Measurements from ENCODE around the gene SYTL4.
"Not testable (repeated sequence)": the region's sequence is repeated elsewhere in the genome, so short reads cannot be mapped to it uniquely, and the experiment has no call there.

SYTL4 gene

GRCh38 chrX:100731441-100732281, at the start of gene SYTL4:
TSS of gene SYTL4 (minus strand) at chrX:100732121. CDS start at chrX:100702037, 30,084 bp downstream.
- peak; percentile 20 for DNase-seq

GRCh38 chrX:100769439-100769838, 37.5 kb upstream of the SYTL4 start:
- DNase-seq = not testable (repeated sequence)

DNA sequence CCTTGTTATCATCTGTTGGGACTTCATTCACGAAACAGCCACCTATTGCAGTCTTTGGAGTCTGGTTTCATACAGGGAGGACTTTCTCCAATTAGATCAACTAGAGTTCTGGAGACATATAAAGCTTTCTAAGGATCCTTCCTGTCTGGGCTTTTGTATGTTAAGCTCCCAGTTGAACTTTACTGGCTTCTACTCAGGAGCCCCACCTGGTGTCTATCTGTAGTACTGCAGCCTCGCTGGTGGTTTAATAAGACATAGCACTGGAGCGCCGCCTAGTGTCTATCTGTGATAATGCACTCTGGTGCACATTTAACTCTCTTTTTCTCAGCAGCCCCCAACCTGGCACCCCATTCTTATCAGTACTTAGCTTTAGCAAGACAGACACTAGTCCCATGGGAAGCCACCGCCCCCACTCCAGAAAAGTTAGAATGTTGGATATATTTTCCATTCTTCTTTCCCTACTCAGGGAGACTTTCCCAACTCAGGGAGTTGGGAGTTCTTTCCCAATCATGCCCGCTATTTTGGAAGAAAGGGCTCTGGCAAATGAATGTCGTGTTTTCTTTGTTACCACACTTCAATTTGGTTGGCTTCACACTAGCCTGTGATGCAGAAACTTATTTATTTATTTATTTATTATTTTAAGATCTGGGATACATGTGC, 36.9 kb upstream of the SYTL4 start:
- DNase-seq = peak; percentile 69

GRCh38 chrX:100750883-100751282, 19.0 kb upstream of the SYTL4 start:
- peak; percentile 35 for DNase-seq

- no peak for DNase-seq
These were observed 16.2 kb upstream of the SYTL4 start for GRCh38 chrX:100748108-100748507.

DNA sequence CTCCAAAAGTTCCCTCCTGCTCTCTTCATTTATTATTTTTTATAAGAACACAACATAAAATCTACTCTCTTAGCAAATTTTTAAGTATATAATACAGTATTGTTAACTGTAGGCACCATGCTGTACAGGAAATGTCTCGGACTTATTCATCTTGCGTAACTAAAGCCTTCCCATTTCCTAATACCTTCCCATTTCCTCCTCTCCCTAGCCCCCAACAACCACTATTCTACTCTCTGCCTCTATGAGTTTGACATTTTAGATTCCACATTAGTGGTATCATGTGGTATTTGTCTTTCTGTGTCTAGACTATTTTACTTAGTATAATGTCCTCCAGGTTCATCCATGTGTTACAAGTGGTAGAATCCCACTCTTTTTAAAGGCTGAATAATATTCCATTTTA, 15.8 kb upstream of the SYTL4 start:
- DNase-seq = no peak

DNA sequence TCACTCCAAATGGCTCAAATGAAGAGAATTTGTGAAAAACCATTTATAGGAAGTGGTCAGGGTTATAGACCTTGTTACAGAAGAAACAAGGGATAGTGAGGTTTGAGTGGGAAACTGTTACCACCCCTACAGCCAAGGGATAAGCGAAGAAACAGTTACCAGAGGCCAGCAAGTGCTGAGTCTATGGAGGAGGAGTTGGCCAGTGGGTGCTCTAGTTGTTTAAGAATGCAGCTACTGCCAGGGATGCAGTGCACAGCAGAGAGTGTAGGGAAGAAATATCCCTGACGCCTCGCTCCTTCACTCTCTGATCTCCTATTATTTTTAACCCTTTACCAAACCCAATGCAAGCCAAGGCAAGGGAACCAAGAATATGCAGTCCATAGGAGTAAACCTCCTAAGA, 15.2 kb upstream of the SYTL4 start:
- DNase-seq = no peak

DNA sequence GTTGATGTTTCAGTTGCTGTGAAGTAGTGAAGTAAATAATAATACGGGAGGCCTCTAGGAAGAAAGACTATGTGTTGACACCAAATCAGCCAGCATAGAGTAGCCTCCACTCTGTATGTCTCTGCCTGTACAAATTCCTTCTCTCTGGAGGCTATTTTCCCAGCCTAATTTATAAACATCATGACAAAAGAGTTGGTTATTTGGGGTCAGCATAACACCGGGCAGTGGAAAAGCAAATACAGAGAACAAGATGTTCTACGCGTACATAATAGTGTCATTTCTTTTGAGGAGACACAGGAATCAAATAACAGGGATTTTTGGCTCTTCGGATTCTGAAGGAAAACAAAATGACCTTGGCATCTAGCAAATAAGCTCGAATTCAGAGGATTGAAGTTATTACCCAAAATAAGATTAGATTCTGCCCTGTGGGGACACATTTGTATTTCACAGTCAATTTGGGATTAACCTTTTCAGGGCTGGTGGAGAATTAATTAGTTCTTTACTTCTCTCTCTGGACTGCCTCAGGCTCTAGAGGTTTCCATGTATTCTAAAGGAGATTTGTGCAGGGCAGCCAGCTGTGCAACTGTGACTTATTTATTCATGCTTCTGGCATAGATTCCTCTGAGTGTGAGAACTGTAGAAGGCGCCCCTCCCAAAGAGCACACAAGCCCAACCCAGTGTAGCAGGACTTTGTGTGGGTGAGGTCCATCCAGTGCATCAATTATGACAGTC, 14.1 kb upstream of the SYTL4 start:
- DNase-seq = no peak

DNA sequence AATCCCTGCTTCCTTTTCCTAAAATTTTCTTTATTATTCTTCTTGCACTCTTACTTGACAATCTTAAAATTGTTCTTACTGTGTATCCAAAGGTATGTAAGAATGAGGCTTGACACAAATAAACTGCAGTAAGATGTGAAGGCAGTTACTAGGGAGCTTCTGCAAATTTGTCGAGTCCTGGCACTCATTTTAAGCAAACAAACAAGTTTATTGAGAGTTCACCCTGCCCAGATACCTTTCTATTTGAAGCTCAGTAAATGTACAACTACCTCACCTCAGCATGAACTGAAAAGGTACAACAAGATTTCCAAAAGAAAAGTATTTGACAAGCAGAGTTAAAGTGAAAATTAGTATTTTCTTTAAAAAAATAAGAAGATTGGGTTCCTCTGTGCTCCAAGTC, 13.3 kb upstream of the SYTL4 start:
- no peak for DNase-seq

DNA sequence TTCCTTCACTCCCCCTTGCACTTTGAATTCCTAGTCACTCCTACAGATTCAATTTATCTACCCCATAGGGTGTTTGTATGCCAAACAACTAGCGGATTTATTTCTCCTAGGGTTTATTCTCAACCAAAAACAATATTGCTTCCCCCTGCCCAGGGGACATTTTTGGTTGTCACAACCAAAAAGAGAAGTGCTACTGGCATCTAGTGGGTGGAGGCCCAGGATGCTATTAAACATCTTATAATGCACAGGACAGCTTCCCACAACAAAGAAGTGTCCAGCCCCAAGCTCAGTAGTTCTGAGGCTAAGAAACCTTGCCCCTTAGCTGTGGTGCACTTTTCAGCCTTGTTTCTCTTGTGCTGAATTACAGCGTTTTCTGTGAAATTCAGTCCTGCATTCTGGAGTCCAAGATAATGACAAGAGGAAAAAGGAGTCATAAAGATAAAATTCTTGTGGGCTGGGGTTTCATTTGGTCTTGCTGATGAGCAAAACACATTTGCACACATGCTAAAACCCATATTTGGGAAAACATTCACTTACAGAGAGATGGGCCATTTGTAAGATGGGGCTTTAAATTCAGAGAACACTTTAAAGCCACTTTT, 11.2 kb upstream of the SYTL4 start:
- no peak for DNase-seq

GRCh38 chrX:100724006-100724405, 7.9 kb downstream of the SYTL4 start:
- DNase-seq = not testable (repeated sequence)

- DNase-seq = no peak
These were observed 10.6 kb downstream of the SYTL4 start for GRCh38 chrX:100721328-100721727.

DNA sequence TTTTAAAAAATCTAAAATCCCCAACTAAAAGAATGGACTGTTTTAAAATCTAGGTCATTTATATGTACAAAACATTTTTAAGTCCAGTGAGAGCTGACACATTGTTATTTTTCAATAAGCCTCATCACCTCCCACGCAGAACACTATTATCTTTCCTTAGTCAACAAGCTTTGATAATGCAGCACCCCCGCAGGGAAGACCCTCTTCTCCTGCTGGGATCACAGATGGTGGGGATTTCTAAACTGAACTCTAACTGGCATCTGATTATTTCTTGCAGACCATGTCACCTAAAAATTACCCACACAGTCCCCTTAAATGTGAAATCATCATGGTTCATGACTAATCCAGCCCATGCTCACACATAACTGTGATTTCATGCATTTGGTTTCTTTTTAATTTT, 11.6 kb downstream of the SYTL4 start:
- DNase-seq = peak; percentile 63

- DNase-seq = no peak
These were observed 12.8 kb downstream of the SYTL4 start for GRCh38 chrX:100719139-100719538.

GRCh38 chrX:100717363-100717762, 14.6 kb downstream of the SYTL4 start:
- DNase-seq = peak; percentile 76

DNA sequence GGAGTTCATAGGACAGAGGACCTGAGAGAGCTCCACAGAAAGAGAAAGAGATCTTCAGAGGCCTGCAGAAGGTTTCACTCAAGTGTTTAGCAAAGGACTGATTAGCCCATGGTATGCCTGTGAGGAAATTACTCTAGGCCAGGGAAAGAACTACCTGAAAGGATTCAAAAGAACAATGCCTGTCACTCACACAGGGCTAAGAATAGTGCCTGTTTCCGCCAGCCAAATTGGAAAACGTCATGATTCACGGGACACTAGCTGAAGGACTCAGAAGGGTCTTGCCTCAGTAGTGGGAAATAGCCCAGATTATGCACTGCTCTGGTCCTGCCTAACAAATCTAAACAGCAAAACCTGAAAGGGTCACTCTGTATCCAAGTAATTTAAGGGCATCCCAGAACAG, 21.1 kb downstream of the SYTL4 start:
- DNase-seq = no peak

DNA sequence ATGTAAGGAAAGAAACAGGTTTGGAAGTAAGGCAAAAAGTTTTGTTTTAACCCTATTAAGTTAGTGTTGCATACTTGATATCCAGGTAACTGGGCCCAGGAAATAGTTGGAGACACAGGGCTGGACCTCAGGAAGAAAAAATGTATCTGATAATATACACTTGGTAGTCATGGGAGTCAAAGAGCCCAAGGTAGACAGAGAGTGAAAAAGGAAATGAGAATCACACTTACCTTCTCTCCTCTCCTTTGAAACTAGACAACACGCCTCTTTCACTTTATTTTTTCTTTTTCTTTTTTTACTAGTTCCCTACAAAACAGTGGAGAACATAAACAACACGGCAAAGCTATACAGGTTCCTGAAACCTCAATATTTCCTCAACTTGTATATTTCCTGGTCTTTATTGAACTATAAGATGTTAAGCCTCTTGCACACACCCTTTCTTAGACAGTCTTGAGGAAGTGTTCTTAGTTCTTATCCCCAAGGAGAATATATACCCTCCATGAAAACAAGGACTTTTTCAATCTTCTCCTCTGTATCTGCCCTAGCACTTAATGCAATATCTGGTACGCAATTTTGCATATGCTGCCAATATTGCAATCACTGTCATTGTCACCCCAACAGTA, 27.2 kb downstream of the SYTL4 start:
- no peak for DNase-seq

DNA sequence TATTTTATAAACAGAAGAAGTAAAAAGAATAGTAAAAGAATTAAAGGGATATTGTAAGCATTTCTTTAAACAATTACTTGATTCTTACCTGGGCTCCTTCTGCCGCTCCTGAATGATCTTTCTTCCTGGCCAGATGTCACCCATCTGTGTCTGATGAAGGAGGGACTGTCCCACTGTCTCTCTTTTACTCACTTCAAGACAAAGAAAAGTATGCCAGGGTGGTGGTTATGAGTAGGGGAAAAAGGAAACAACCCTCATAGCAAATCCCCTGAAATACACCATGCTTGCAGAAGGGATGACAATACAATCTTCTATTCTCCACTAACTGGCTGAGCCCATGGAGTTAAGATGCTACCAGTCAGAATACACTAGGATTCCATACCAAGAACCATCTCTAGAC, 31.1 kb downstream of the SYTL4 start:
- no peak for DNase-seq

DNA sequence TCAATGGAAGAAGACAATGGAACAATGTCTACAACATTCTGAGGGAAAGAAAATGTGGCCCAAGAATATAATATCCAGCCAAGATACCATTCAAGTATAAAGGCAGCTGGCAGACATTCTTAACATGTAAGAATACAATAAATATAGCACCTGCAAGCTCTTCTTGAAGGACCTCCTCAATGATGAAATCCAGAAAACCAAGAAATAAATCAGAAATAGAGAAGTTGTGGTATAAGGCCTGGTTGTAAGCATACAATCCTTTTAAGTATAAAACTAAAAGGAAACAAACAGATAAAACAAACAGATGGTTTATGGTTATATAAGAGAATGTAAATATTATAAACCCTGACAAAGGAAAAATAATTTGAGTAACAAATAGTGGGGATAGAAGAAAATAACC, 33.4 kb downstream of the SYTL4 start:
- no peak for DNase-seq

DNA sequence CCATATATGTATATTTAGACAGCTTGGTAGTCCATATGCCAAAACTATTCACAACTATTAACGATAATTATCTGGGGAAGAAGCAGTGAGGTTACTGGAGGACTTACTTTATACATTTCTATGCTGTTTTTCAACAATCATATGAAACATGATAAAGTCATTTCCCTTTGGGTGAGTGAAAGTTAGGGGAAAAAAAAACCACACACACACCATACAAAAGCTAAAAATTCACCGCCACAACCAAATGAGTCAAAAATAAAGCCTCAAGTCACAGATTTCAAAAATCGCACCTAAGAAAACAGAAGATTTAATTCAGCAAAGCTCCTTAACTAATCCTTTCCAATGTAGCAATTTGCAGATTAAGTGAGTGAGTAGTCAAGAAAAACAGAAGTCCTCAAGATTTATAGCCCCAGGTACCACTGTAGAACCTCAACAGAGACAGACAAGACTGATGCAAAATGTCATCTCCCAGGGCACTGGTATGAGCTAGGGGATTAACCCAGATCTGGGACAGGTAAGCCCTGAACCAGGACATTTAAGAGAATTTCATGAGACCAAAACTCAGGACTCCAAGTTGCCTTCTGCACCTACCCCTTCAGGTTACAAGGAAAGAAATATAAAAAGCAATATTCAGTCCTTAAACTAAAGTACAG, 35.1 kb downstream of the SYTL4 start:
- DNase-seq = no peak

- DNase-seq = no peak
These were observed 35.9 kb downstream of the SYTL4 start for GRCh38 chrX:100695991-100696390.

- no peak for DNase-seq
These were observed 36.6 kb downstream of the SYTL4 start for GRCh38 chrX:100695302-100695701.
